Fibroblast of gingiva (primary cell): ENCODE results near the gene WDR7.
A peak's percentile ranks its signal among the peaks of the same experiment; 100 is the strongest.

Experiments
- DNase-seq: peaks from one replicate; pipeline ENCODE4 v3.0.0-alpha.2; 2011; ENCODE audit warnings: low read depth

Gene WDR7

DNA sequence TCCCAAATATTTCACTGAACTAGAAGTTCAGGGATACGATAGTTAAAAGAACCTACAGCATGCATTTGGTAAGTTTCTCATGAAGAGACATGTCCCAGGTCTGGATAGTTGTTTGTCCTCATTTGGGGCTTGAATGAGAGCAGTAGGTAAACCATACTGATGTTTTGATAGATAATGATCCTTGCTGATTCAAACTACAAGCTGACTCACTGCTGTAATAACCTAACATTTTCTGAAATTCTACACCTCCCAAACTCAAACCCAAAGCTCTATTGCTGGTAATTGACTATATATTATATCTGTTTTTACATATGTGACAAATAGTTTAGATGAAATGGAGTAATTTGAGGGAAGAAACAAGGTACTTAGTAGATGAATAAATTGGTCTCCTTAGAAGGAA lies 341.6 kb downstream of the WDR7 start:
- no peak for DNase-seq

DNA sequence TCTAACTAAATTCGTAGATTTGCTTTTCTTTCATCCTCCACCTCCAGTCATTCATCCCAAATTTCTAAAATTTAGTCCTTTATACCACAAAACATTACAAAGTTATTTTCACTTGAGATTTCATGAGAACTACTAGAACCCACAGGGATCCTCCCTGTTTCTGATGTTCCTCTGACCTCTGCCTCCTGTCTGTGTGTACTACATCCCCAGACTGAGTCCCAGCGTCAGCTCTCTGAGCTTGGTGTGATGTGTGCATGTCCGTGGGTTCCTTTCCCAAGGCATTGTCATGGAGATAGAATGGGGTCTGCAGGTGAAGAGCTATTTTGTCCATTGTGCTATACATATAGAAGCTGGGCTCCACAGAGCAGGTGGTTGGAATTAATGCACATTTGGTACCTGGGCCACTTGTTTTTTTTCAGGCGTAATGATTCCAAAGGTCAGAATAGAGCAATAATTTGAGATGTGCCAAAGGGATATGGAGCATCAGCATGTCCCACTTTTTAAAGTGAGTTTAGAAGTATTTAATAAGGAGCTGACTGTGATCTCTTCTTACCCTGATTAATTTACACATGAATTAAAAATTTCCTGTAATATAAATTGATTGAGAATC lies 344.5 kb downstream of the WDR7 start:
- no peak for DNase-seq

DNA sequence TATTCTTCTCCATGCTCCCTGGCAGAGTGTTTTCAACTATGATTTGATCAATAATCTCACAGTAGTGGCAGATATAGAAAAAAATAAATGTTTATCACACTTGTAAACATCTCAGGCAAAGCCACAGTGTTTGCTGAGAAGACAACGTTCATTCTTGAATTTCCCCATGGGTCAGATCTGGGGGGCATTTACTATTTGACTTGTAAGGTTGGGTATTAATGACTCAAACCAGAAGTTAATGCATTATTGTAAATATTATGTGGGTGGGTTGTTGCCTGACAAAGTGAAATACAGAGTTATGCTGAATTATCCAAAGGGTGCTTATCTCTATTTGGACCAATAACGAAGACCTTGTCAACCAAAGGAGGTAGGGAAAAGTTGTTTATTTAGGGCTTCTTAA lies 346.0 kb downstream of the WDR7 start:
- no peak for DNase-seq

DNA sequence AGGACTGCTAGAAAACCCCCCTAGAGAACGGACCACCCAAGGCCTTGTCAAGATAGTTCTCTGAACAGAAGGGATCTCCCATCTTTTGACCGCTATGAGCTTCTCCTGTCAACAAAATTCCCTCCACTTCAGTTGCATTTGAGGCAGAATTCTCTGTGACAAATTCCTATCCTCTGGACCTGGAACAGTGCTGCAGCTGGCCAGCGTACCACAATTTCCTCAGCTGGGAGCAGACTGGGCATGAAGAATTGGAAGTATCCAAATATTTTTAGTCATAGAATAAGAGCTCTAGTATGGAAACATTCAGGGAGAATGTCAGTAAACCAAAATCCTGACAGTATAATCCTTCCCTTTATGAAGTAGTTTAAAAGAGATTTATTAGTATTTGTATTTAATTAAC lies 348.7 kb downstream of the WDR7 start:
- DNase-seq: no peak

DNA sequence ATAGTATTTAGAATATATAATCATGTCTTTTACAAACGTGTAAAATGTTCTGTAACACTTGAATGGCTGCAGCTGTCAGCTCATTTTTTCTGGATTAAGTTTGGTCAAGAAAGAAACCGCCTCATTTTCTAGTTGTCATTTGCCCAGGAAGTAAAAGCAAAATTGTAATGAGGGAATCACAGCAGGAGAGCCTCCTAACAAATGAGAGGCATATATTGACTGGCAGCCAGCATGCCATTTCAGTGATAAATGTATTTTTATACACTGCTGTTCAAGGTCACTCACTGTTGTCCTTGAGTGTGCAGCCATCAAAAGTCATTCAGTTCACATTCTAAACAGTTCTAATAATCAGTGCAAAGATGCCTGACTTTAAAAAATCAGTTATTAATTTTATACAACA lies 351.5 kb downstream of the WDR7 start:
- DNase-seq: no peak

DNA sequence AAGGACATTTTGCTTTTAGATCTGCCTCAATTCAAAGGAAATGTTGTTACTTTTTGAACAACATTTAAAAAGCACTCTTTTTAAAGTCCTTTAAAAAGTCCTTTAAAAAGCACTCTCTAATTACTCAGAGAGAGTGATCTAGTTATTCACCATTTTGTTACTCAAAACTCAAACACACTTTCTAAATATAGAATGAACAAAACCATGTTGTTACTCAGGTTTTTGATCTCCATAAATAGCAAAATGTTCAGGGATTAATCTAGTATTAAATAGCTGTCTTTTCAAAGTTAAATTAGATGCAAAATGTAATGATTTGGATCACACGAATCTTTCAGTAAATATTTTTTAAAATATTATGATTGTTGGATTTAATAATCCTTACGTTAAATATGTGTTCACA lies 352.2 kb downstream of the WDR7 start:
- DNase-seq: no peak

DNA sequence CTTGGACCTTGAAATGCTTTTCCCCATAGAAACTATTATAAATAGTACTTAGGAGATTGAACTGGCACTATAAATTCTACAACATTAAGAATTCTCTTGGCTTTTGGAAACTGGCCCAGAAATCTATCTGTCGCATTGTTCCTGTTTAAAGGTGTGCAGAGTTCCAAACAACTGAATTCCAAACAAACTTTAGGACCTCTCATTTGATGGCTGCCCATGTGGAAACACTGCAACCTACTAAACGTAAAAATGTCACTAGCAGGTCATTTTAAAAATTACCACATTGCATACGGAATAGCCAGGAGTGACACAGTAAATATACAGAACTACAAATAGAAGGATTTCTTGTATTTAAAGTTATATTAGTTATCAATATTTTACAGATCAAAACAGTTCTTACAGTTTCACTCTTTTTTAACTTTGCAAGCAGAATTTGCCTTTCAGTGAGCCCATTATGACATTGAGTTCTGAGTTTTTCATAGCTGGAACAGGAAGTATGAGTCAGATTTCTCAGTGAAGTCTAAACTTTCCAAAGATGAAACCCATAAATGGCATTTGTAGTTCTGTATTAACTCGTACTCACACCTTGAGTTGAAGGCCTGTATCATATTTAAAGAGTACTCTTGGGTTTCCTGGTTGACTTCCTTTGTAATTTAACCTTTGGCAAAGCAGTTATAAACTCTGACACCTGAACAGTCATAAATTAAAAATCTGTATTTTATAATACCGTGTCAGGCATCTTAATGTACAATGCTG lies 353.4 kb downstream of the WDR7 start:
- peak; percentile 17 for DNase-seq

DNA sequence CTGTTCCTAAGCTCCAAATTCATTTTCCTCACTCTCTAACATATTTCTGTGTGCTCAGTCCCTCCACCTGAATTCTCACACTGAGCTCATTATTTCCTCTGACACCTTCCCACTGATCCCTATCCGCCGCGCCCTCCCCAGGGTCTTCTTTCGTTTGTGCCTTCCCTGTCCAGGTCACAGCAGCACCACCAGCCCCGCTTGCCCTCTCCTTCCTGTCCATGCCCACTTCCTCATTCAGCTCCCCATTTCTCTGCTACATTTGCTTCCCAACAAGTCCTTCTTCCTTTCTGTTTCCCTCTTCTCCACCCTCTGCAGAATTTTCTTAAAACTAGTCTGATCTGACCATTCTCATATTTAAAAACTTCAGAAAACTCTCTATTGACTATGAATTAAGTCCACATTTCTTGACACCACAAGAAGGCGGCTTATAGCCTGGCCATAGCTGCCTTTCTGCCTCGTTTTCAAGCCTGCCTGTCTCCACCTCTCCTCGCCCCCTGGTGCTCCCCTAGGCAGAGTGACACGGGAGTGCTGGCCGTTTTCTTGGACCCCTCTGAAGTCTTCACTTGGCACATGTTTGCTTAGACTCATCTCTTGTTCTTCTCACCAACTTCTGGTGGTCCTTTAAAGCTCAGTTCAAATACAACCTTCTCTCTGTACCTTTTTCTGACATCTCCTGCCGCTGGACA lies 357.0 kb downstream of the WDR7 start:
- DNase-seq: no peak

DNA sequence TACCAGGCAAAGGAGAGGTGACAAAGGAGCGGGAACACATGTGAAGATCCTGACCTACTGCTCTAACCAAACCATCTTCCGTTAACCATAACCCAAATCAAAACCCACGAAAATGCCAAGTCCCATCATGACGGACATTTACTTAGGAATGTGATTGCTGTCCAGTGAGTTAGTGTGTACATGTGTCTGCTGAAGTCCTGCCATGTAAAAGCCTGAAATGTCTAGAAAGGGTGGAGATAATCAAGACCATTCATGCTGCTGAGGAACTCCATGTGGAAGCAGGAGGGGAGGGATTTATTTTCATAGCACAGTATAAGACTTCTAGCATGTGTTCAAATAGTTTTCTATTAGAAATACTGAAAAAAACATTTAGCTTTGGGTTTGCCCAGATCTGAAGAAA lies 358.7 kb downstream of the WDR7 start:
- DNase-seq: no peak

DNA sequence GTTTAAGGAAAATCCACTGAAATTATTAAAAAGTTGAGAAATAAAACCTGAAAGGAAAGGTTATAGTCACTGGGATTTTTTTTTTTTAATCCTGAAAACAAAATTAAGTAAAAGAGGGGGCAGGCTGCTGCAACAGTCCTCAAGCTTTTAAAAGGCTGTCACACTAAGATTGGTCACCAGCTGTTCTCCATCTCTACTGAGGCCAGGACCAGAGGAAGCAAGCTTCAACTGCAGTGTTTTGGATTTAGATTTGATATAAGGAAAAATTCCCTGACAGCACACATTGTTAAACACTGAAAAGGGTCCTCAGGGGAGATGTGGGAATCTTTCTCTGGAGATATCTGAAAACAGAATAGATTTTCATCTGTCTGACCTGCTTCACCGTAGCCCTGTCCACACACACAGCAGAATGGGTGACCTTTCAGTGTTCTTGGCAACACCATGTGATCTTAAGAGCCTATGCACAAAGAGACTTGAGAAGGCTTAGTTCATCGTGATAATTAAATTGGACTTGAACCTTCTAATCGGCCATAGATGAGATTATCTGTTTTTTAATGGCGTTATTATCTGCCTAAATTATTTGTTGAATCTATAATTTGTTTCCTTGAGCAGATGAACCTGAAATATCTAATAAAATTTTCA lies 363.7 kb downstream of the WDR7 start:
- no peak for DNase-seq

DNA sequence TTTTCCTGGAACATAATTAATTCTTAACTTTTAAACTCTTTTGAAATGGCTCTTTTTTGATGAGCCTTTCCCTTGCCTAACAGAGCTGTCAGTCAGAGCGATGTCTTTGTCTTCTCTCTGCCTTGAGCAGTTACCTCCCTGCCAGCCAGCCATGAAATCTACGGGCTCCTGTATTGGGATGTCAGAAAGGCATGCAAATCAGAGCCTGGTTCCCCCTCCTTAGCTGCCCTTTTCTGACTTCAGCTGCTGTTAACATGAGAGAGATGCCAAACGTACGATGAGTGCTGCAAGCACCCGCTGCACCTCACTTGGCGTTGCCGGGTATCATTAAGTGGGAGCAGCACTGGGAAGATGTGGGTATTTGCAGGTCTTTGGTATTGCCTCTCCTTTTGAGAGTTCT lies 364.3 kb downstream of the WDR7 start:
- DNase-seq: no peak

DNA sequence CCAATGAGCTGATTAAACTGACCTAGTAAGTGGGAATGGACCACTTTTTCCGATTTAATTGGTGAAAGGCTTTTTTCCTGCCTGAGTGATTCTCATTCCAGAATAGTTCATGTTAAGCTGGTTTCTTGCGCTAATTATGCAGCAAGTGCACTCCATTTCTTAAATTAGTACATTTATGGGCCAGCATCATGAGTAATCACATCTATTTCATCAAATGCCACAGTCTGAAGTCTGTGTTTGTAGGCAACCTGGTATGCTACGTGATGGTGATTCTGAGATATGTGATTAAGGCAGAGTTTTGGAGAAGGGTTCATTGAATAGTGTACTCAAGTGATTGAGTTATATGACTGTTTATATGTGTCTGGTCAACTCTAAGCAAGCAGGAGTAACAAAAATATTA lies 367.7 kb downstream of the WDR7 start:
- DNase-seq: no peak

DNA sequence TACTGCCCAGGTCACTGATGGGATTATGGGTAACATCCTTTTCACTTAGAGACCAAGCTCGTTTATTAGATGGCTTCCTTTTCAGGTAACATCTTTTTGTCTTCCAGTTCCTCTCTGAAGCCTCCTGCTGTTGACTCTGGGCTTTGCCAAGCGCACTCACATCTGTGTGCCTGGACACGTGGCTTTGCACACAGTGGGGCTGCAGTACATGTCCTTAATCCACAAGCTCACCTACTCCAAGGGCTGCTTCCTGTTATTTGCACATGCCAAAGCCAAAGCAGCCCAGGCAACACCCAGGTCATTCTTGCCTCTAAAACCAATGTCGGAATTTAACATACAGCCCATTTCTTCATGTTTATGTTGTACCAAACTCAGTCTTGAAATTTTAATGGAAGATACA lies 371.6 kb downstream of the WDR7 start:
- DNase-seq: no peak

DNA sequence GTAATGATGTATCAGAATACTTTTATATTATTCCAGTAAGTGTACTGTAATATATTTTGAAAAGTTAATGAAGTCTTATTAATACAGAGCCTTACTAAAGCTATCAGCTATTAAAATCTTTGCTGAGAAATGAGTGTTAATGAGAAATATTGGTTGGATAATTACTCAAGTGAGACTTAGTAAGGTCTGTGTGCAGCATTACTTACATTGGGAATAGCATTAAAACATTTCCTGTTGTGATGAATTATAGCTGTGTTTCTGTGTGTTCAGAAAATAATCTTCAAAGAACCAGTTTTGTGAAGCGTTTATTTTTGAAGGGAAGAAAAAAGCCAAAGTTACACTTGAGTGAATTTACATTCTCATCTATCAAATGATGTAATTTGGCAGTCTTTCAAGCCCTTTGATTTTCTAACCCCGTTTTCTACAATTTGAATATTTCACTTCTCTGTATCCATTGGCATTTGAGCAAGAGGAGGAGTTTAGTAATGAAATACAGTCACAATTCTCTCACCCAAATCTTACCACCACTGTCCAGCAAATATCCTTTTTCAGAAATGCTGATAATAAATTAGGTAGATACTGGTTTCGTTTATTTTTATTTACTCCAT lies 372.2 kb downstream of the WDR7 start:
- no peak for DNase-seq

DNA sequence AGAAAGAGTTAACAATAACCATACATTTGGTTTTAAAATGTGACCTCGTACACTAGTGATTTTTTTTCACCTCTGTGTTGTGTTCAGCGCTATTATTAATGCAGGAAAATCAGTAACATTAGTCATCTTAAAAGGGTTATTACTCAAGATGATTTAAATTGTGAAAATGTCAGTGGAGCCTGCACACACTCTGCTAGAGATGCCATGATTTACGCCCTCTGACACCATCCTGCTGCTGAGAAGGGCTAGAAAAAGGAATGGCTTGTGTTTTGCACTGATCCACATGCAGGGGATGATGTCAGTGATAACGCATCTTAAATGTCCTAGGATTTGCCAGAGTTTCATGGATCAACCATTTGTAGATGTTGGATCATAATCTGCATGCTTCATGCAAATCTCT lies 374.4 kb downstream of the WDR7 start:
- DNase-seq: no peak

DNA sequence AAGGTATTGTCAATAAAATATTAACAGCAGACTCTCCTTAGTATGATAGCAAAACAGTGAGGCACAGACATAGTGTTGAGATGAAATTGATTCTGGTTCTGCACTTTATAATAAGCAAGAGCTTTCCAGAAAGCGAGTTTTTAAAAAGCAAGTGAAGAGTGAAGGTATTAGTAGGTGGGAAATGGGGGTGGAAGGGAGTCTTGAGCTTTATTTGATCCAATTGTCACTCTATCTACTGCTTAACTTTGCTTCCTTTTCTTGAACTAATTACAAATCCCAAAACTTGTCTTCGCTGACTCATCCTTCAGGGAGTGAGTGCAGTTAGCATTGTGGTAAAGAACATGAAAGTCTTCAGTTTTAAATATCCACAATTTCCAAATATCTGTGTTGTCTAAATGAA lies 375.2 kb downstream of the WDR7 start:
- peak; percentile 10 for DNase-seq

DNA sequence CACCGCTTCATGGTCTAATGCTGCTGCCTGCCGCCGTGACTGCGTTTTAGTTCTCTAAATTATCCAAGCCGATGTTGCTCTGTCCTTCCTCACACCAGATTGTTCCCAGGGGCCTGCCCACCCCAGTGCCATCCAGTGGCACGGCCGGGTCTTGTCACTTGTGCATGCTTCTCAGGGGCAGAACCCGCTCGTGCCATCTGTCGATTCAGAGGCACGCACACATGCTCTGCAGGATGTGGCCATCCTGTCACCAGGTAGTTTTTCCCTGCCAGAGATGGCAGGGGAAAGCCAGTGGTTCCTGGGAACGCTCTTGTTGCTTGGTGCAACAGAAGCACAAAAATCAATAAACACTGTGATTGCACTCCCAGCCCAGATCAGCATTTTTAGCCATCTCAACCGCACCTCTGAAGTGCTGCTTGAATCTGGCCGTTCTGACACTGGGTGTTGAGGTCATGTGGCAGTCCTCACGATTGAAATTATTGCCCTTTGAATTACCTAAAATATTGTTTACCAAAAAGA lies 376.1 kb downstream of the WDR7 start:
- no peak for DNase-seq

DNA sequence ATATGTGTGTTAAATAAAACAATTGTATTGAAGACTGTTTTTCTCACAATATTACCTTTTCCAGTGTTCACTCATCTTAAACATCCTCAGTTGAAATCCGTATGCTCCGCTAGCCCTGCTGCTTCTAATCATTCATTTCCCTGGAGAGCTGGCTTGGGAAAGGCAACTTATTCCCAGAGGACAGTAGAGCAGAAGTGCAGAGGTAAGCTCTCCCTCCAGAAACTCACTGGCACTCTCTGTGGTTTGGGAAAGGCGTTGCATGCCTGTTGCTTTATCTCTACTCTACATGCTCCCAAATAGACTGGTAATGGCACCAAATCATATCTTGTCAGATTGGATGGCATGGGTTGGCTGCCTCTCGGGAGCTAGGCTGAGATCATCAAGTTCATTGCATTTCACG lies 378.6 kb downstream of the WDR7 start:
- no peak for DNase-seq

DNA sequence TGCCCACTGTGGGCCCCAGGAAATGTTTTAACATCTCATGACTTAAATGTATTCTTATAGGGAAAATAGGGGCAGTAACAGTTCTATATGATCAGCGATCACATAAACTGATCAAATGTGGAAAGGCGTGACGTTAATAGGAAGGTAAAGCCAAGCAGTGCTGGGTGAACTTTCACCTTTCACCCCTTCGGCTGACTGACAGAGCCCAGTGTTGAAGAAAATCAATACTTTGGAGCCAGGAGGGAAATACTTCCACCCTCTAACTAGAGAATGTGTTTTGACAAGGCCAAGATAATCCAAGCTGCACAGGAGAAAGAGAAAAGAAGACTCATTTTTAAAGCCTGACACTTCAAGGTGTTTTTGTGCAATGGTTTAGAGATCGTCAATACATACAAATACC lies 379.3 kb downstream of the WDR7 start:
- no peak for DNase-seq

DNA sequence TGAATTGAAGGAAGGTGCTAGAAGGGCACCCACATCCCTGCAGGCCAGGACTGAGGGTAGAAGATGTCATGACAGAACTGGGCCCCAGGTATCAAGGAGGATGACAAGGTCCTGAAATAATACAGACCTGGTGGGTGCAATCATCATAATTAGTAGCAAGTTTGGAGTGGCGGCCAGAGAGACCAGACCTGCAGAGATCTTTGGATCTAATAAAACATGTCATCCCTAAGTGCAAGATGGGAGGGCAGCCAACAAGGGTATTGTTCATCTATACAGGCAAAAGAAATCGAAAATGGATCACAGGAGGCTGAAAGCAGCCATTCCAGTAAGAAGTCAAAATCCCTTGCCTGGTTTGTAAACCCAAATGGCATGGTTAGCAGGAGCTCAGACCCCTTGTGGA lies 384.4 kb downstream of the WDR7 start:
- no peak for DNase-seq

DNA sequence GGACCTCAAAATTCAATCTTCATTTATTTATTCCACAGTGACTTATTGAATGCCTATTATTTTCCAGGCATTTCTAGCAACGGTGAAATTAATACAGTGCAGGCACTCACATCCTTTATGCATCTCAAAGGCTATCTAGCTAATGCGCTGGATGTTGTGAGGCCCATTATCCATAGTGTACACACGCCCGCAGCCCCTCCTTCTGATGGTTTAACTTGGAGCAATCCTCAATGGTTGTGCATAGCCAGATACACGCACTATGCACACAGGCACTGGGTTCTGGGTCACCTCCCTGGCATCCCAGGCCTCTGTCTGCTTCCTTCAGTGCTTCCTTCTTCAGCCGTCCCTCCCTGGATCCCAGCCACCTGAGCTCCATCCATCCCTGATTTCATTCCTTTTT lies 387.2 kb downstream of the WDR7 start:
- DNase-seq: no peak

DNA sequence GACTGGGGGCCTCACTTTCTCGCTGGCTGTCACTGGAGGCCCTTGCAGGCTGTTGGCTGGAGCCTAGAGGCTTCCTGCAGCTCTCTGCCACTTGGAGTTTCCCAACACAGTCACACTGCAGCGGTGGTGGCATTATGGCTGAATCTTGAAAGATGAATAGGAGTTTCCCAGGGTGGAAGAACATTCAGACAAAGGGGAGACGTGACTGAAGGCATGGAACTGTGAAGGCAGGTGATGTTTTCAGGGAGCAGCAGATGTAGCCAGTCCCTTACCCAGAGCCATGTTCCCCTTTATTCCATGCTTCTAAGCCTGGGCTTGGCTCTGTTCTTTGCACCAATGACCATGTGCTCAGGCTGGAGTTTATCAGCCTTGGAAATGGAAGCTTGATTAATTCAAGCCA lies 389.0 kb downstream of the WDR7 start:
- DNase-seq: no peak
